ENCODE measurements around the gene DPP6.

DPP6 gene

GRCh38 chr7:154304740-154305700 lies 252.8 kb downstream of the DPP6 start:
- Histone ChIP-seq H3K27me3 (replicated peaks; ENCODE audit: control insufficient read depth, insufficient read depth, low read length) (no peaks in the 10 kb centered on the region), H3K36me3 (ENCODE audit: control insufficient read depth, insufficient read depth, low read length) (no peaks in the 10 kb centered on the region), H3K4me3 (replicated peaks; ENCODE audit: low read depth, low read length) (no peak overlapping the region)
- DNase-seq (ENCODE audit: extremely low read depth, insufficient read length) = no peak
- no peak for TF ChIP-seq CTCF (IDR thresholded peaks at IDR 0.05; ENCODE audit: insufficient read depth, low read length, poor library complexity, severe bottlenecking)

GRCh38 chr7:154306036-154306435 lies 253.8 kb downstream of the DPP6 start:
- no peaks in the 10 kb centered on the region for H3K36me3 ChIP-seq (ENCODE audit: control insufficient read depth, insufficient read depth, low read length)
- H3K4me3 ChIP-seq (replicated peaks; ENCODE audit: low read depth, low read length) = no peak overlapping the region
- TF ChIP-seq CTCF (IDR thresholded peaks at IDR 0.05; ENCODE audit: insufficient read depth, low read length, poor library complexity, severe bottlenecking) = no peak
- no peaks in the 10 kb centered on the region for H3K27me3 ChIP-seq (replicated peaks; ENCODE audit: control insufficient read depth, insufficient read depth, low read length)
- DNase-seq (ENCODE audit: extremely low read depth, insufficient read length) = no peak

GRCh38 chr7:154308928-154309327 lies 256.7 kb downstream of the DPP6 start:
- Histone ChIP-seq H3K27me3 (replicated peaks; ENCODE audit: control insufficient read depth, insufficient read depth, low read length) (no peaks in the 10 kb centered on the region), H3K4me3 (replicated peaks; ENCODE audit: low read depth, low read length) (no peak overlapping the region), H3K36me3 (ENCODE audit: control insufficient read depth, insufficient read depth, low read length) (no peaks in the 10 kb centered on the region)
- no peak for DNase-seq (ENCODE audit: extremely low read depth, insufficient read length)
- no peak for TF ChIP-seq CTCF (IDR thresholded peaks at IDR 0.05; ENCODE audit: insufficient read depth, low read length, poor library complexity, severe bottlenecking)

GRCh38 chr7:154310114-154310513 lies 257.9 kb downstream of the DPP6 start:
- Histone ChIP-seq H3K27me3 (replicated peaks; ENCODE audit: control insufficient read depth, insufficient read depth, low read length) (no peaks in the 10 kb centered on the region), H3K36me3 (ENCODE audit: control insufficient read depth, insufficient read depth, low read length) (no peaks in the 10 kb centered on the region), H3K4me3 (replicated peaks; ENCODE audit: low read depth, low read length) (no peak overlapping the region)
- TF ChIP-seq CTCF (IDR thresholded peaks at IDR 0.05; ENCODE audit: insufficient read depth, low read length, poor library complexity, severe bottlenecking) = no peak
- DNase-seq (ENCODE audit: extremely low read depth, insufficient read length) = no peak

GRCh38 chr7:154324196-154324595 lies 272.0 kb downstream of the DPP6 start:
- no peak for DNase-seq (ENCODE audit: extremely low read depth, insufficient read length)

More at GRCh38 chr7:154324196-154324595, 272.0 kb downstream of the DPP6 start:
- Histone ChIP-seq H3K27me3 (replicated peaks; ENCODE audit: control insufficient read depth, insufficient read depth, low read length) (no peaks in the 10 kb centered on the region), H3K4me3 (replicated peaks; ENCODE audit: low read depth, low read length) (no peak overlapping the region), H3K36me3 (ENCODE audit: control insufficient read depth, insufficient read depth, low read length) (no peaks in the 10 kb centered on the region)
- no peak for TF ChIP-seq CTCF (IDR thresholded peaks at IDR 0.05; ENCODE audit: insufficient read depth, low read length, poor library complexity, severe bottlenecking)

All from GM06990 (cell line).